Measurements from ENCODE around the gene CAMTA1. TPM values are rescaled to one million over a fixed set of nuclear protein-coding genes. Genes with fewer than 3 reads are reported as not detected.

CAMTA1 gene
- total RNA-seq, 1 donor from 2014 or later, result 40.9 TPM

DNA sequence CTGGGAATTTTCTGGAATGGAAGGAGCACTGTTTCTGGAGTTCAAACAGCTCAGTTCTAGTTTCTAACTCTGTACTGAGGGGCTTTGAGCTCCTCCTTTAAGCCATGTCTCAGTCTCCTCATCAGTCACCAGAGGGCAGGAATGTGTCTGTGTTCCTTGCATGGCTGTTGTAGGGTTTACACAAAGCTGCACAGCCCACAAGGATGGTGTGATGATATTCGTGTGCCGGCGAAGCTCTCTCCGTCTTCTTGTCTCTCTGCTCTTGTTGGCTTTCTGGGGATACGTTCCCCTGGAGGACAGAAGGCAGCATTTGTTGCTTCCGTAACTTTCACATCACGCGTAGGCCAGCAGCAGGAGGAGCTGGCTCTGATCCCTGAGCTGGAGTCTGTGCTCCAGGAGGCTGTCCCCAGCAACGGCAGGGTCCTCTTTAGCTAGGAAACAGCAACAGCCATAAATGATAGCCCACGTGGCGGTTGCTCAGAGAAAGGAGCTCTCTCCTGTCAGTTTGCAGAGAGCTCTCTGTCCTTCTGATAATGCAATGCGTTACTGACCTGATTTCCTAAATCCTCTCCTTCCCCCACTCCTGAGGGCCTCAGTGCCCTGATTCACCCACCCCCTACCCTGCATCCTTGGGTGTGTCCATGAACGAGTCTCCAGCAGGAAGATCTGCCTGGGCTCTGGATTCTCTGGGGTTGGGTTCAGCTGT is 796.7 kb downstream of the CAMTA1 start:
- no peak for DNase-seq (ENCODE audit: low read depth in 2 of 2)

DNA sequence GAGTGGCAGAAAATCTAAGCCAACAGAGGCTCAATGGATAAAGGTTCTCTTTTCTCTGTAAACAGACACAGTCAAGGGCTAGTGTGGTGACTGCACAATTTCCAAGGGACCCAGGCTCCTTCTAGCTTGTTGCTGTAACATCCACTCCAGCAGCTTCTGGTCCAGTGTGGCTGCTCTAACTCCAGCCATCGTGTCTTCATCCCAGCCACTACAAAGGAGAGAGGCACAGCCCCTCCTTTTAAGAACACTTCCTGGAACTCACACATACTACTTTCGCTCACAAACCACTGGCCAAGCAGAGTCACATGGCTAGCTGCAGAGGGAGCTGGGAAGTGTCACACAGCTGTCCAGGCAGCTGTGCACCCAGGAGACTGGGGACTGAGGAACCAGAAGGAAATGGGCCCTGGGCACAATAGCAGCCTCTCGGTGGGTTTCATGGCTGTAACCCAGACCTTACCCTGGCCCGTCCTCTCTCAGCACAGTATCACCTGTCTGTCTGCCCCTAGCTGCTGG is 797.3 kb downstream of the CAMTA1 start:
- DNase-seq (ENCODE audit: low read depth in 2 of 2), result no peak

DNA sequence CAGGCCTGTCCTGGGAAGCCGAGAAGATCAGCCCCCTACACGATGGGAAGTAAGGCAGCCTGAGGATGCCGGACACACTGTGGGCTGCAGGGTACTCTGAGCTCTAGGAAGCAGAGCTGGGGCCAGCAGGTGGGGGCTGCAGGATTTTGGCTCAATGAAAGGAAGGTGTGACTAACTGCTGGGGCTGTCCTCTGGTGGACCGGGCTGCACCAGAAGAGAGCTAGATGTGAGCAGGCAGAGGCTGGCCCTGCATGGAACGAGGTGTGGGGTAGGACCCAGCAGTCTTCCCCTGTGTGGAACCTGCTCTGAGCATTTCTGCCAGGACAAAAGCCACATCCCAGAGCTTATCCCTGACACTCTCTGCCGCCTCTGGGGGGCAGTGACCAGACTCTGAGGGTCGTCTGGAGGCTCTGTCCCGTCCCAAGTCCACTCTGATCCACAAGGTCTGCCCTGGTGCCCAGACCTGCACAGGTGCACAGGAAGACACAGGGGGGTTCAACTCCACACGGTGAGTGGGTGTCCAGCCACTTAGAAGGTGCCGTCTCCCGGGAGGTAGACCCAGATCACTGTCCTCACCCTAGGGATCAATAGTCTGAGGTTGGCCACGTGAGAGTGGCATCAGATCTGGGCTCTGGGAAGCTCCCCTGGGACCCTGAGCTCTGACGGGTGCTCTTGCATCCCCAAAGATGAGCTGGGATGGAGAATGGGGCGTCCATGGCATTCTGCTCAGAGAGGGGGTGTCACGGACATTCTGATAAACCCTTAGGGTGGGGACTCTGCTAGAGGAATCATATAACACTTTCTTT is 798.2 kb downstream of the CAMTA1 start:
- no peak for DNase-seq (ENCODE audit: low read depth in 2 of 2)

DNA sequence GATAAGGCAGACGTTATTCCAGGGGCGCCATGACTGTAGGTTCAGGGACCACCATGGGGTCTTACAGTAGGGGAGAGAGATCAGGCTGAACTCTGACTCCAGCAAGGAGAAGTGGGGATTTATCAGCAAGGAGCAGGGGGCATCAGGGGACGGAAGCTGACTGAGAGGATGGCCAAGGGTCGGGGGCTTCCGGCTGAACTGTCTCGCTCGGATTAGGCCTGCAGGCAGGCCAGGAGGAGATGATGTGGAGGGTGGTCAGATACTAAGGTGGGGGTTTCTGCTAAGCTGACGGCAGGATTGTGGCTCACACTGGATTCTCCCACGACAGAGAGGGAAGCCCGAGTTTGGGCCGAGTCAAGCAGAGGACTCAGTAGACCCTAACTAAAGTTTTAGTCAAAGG is 798.9 kb downstream of the CAMTA1 start:
- DNase-seq (ENCODE audit: low read depth in 2 of 2), result no peak

DNA sequence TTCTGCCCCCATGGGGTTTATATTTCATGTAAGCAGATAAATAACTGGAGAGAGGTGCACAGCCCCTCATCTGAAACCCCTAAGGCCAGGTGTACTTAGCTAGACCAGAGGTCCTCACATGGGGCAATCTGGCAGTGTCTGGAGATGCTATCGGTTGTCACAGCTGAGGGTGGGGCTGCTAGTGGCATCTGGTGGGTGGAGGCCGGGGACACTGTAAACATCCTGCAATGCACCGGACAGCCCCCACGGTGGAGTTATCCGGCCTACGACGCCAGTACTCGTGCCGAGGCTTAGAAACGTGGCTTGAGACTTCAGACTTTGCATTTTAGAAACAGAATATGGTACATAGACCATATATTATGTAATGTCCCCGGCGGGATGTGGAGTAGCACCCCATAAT is 799.4 kb downstream of the CAMTA1 start:
- no peak for DNase-seq (ENCODE audit: low read depth in 2 of 2)

DNA sequence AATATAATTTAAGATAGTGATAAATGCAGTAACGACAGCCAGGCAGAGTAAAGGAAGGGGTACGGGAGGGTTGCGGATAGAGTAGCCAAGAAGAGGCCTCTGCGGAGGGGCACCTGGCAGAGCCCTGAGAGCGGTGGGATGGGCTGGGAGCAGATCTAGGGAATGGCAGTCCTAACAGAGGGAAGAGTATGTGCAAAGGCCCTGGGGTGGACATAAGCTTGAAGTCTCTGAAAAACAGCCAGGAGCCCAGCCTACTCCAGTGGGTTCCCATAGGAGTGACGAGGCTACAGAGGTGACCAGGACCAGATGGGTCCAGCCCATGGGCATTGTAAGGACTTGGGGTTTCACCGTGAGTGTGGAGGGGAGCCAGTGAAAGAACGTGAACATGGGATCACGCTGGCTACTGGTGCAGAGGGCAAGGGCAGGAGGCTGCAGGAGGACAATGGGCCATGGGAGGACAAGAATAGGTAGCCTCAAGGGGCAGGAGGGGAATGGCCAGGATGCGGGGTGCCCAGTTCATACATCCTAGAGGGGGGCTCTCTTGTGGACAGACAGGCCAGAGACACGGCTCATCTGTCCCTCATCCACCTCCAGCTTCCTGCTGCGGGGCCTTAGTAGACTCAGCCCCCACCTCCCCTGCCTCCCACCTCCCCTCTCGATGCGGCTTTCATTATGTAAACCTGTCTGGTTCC is 800.1 kb downstream of the CAMTA1 start:
- DNase-seq (ENCODE audit: low read depth in 2 of 2), result no peak

DNA sequence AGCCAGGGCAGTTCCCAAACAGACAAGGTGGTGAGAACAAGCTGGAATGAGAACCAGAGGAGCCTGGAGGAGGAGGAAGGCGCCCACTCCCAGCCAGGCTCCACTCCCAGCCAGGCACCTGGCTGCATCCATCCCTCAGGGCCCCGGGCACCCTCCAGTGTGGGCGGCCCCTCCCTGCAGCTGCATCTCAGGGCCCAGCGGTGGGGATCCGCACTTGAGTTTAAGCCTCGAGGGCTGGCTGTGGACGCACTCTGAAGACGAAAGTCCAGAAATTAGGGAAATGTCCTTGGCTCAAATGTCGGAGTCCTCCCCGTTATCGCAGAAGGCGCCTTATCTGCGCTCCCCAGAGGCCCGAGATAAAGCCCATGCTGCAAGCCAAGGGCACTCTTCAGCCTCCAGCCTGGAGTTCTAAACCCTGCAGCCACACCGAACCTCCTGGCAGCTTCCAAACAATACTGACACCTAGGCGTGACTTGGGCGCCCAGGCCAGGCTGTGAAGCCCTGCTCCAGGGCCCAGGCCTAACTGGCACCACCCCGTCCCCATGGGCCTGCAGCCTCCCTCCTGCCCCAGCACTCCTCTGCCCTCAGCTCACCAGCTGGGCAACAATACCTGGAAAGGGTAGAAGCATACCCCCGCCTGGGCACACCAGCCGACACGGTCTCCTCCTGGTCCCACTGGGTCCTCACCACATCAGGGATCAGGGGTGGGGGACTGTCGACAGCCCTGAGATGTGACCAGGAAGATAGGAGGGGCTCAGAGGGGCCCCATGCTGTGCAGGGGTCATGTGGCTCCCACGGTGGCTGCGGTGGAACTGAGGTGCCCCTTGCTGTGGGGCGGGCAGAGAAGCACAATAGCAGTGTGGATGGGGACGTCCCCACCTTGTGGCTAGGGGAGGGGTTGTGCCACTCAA is 801.0 kb downstream of the CAMTA1 start:
- no peak for DNase-seq (ENCODE audit: low read depth in 2 of 2)

DNA sequence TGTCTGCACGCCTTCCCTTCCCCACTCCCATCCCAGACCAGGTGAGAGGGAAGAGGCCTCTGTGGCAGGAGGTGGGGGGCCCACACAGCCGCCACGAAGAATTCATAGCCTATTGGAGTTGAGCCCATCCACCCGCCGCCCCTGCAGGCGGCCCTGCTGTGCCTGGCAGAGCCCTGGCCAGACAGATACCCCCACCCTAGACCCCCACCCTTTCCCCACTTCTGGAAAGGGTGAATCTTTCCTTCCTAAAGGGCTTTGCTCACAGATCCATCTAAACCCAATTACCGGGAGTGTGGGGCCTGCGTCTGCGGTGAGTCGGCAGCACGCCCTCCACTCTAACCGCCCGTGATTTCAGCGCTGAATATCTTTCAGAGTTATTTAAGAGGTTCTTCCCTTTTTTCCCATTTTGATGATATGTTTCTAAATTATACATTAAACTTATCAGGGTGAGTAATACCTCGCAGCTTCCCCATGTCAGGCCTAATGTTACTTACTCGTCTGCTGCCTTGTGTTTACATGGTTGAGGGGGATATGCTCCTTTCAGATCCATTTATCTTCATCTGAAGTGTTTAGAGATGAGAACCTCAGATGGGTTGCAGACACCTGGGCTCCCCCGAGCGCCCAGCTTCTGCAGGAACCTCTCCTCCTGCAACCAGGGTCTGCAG is 802.0 kb downstream of the CAMTA1 start:
- DNase-seq (ENCODE audit: low read depth in 2 of 2), result no peak

DNA sequence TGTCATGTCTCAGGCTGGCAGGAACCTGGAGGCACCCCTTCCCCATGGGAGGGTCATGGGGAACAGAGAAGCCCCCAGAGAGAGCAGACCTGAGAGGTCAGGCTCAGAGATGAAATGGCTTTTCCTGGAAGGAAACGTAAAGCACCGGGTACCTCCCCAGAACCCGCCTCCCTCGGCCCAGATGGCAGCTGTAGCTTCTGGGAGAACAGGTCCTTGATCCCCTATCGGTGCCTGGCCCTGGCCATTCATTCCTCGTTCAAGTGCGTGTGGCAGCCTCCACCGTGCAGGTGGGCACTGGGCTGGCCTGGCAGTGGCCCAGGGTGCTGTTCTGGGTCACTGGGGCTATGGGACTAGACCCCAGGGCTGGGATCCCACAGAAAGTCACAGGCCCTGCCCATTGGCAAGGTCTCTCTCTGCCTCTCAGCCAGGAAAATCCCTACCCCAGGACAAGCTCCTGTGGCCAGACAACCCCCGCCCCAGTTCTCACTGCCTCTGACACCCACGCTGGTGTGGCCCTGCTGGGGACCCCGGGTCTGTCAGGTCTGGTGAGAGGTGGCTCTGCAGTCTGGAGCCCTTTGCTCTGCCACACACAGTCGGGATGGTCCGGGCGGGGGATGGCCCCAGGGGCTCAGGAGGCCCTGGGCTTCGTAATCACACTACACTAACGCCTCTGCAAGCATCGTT is 802.7 kb downstream of the CAMTA1 start:
- no peak for DNase-seq (ENCODE audit: low read depth in 2 of 2)

DNA sequence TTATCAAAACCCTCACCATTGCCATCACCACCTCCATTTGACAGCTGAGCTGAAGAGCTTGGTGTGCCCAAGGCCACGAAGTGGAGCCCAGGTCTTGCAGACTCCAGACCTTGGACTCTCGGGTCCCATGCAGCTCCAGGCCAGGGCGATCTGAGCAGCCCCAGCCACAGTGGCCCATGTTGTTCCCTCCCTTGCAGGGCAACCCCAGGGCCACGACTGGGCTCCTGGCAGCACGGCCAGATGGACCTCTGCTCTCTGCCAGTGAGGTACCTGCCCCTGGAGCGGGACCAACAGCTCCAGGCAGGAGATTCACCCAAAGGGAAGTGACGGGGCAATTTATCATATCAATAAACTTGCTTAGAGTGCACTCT is 803.2 kb downstream of the CAMTA1 start:
- no peak for DNase-seq (ENCODE audit: low read depth in 2 of 2)

DNA sequence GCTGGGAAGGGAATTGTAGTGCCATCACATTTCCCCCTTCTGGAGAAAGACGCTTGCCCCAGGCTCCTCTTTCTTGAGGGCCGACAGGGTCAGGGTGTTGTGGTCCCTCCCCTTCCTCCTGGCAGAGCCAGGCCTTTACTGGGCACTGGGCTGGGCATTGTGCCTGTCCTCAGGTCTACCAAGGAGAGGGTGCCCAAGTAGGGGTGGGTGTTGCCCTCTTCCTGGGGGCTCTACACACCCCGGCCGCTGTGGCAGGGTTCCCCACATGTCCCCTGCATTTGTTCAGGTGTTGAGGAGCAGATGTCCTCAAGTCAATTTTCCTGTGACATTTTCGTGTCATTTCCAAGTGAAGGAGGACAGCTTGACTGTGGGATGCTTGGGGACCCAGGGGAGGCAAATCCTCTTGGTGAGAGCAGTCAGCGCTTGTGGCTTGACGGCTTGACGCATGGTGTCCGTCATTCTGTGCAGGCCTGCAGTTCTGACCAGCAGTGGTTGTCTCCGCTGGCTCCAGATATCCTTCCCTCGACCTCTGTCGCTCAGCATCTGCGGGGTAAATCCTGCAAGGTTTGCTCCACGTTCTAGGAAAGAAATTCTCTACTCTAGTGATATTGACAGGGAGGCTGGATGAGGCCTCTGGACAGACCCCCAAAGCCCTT is 804.0 kb downstream of the CAMTA1 start:
- DNase-seq (ENCODE audit: low read depth in 2 of 2), result no peak

DNA sequence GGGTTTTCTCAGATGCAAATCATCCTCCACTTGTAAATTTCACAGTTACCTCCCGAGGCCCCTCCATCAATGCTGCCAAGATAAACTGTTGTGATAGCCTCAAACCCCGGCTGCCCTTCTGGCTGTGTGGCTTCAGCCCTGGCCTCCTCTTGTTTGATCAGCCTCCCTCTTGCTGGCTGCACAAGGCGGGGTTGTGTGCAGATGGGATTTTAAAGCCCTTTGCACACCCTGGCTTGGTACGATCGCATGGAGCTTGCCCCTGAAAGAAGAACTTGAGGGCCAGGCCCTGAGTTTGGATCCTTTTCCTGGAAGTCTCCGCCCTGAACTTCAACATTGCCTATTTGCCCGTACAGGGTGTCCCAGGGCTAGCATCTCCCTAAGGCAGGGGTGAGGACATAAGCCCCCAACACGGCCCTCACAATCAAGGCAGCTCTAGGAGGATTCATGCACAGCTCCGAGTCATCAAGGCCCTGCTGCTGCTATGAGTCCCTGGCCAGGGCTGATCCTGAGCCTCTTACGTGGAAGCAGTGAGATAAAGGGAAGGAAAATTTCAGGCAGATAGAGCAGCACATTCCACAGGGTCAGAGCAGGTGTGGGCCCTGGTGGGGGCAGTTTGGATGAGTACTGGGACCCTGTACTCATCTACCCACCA is 804.6 kb downstream of the CAMTA1 start:
- DNase-seq (ENCODE audit: low read depth in 2 of 2), result no peak

DNA sequence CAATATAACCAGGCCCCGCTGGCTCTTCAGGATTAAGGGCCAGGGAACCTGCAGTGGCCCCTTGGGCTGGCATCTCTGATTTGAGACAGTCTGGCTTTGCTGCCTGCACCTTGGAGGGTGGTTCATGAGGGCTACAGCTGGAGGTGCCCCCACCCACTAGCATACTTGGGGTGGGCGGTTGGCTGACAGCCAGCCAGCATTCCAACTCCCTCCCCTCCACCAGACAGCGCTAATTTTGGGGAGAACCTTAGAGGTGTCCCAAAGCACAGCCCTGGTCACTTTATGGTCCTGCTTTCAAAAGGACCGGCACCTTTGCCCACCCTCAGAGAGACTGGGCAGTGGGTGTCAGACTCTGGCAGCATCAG is 805.2 kb downstream of the CAMTA1 start:
- DNase-seq (ENCODE audit: low read depth in 2 of 2), result no peak

DNA sequence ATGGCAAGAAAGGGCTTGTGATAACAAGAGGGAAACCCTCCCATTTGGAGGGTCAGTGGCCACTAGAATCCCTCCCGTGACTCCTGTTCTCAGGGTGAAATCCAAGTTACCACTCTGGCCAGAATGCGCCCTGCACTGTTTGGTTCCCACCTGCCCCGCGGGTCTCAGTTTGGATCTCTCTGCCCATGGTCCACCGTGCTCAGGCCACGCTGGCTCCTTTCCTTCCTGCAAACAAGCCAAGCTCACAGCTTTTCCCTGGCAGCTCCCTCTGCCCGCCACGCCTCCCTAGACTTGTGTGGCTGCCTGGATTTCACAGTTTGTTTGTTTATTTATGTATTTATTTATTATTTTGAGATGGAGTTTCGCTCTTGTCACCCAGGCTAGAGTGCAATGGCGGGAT is 806.3 kb downstream of the CAMTA1 start:
- DNase-seq (ENCODE audit: low read depth in 2 of 2), result no peak

DNA sequence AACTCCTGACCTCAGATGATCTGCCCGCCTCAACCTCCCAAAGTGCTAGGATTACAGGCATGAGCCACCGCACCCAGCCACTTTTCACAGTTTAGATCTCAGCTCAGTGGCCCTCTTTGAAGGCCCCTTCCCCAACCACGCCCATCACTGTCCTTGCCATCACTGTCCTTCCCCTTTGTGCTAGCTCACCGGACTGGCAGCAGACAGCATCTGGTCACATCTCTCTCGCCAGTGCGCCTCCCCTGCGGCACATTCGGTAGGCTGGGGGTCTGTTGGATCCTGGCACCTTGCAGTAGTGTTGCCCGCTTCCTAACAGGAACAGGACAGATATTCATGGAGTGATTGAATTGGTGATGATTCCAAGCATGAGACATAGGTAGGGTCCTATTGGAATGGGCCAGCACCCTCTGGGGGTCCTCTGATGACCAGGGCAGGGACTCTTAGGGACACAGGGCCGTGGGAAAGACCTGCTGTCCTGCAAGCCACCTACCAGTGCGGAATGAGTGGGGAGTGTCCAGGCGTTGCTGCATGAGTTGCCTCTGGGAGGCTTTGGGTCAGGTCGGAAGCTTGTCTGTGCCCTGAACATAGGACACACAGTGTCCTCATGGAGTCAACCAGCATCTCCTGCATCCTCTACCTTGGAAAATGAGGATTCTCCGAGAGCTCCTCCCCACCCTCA is 807.0 kb downstream of the CAMTA1 start:
- DNase-seq (ENCODE audit: low read depth in 2 of 2), result no peak

DNA sequence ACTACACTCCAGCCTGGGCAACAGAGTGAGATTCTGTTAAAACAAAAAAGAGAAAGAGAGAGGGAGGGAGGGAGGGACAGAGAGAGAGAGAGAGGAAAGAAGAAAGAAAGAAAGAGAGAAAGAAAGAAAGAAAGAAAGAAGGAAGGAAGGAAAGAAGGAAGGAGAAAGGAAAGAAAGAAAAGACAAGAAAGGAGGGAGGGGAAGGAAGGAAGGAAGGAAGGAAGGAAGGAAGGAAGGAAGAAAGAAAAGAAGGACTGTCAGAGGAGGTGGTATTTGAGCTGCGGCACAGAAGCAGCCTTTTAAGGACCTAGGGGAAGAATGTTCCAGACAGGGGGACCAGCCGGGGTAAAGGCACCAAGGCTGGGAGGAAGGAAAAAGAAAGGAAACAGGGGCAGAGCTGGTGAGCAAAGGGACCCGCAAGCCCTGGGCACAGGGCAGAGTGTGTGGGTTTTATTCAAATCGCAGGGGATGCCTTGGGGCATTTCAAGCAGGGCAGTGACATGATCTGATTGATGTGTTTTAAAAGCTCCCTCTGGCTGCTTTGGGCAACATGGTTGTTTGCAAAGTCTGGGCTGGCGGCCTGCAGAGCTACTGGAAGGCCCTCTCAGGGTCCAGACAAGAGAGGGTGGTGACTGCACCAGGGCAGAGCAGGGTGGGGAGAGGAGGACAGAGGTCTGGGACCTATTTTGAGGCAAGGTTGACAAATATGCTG is 808.9 kb downstream of the CAMTA1 start:
- no peak for DNase-seq (ENCODE audit: low read depth in 2 of 2)

DNA sequence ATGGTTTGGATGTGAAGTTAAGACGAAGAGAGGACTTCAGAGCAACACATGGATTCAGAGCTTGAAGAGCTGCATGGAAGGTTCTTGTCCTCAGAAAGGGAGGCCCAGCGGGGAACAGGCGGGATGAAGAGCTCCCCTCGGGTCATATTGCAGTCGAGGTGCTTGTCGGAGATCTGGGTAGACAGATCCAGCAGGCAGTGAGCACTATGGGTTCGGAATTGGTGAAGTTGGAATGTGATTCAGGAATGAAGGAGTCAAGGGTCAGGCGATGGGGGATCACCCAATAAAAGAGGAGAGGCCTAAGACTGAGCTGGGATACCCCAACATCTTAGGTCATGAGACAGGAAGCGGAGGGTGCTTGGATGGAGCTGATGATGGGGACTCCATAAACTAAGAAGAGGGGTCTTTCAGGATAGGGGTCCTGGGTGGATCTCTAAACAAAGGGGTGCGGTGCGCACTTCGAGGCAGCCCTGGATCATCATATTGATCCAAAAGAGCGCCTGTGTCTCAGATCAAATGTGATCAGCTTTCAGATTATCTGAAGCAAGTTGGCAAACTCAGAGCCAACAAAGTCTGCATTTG is 809.6 kb downstream of the CAMTA1 start:
- no peak for DNase-seq (ENCODE audit: low read depth in 2 of 2)

DNA sequence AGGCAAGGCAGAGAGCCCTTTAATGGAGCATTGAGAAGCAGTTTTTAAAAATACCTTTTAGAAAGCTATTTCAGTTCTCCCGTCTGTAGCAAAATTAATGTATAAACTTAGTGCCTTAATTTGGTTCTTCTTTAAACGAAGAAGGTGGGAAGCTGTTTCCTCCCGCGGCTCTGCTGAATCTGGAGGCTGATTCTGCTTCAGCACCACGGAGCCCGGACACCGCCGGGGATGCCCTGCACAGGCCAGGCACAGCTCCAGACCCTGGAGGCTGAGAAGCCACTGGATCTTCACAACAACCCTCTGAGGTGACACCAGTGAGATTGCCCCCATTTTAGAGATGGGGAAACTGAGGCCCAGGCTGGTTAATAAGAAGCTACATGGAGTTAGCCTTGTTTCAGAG is 810.1 kb downstream of the CAMTA1 start:
- no peak for DNase-seq (ENCODE audit: low read depth in 2 of 2)

All from lung microvascular endothelial cell (primary cell).